HS-27A (cell line): Measurements from ENCODE around the gene NSDHL.
"Not testable (repeated sequence)": the region's sequence is repeated elsewhere in the genome, so short reads cannot be mapped to it uniquely, and the experiment has no call there.

ENCODE experiments used
- DNase-seq: peaks from one replicate; pipeline ENCODE4 v3.0.0-alpha.2; 2012; ENCODE audit warnings: low read depth, missing footprints

NSDHL gene

GRCh38 chrX:152893980-152894610 is 63.2 kb downstream of the NSDHL start:
- no peak for DNase-seq

DNA sequence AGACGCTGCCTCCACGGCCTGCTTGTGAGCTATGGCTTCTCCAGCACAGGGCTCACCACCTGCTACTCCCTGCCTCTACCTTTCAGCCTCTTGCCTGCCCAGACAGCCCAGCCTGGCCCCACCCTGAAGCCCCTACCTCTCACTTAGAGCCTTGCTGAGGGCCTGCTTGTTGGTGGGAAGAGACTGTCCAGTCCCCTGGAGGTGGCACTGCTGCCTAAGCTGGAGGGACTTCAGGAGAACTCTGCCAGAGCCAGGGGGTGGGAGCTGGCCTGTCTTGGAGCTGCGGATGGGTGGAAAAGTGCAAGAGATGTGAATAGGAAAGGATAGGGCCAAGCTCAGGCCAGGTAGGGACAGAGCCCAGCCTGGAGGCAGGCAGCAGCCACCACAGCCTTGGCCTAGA is 64.3 kb downstream of the NSDHL start:
- no peak for DNase-seq

DNA sequence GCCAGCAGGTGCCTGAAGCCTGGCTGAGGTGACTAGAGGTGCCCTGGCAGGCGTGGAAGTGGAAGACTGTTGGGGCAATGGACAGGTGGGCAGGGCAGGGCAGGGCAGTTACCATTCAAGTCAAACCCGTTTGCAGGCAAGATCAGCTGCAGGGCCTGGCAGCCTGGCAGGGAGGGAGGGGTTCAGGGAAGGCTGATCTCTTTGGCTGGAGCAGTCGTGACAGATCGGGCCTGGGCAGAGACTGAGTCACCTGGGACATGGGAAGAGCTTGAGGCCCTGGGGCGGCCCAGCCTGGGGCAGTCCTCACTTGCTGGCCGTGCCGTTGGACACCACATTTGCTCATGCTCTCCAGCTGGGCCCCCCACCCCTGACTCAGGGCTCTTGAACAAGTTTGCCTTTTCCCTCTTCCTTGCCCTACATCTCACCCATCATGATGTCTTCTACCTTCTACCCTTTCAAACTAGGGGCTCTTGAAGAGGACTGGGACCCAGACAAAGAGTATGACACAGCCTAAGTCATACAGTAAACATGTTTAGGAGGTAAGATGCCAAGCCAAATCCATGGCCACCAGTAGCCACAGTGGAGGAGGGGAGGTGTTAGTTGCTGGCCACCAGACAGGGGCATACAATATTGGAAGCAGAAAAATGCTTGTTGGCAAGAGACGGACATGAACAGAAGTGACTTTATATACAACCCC is 65.0 kb downstream of the NSDHL start:
- DNase-seq, result no peak

DNA sequence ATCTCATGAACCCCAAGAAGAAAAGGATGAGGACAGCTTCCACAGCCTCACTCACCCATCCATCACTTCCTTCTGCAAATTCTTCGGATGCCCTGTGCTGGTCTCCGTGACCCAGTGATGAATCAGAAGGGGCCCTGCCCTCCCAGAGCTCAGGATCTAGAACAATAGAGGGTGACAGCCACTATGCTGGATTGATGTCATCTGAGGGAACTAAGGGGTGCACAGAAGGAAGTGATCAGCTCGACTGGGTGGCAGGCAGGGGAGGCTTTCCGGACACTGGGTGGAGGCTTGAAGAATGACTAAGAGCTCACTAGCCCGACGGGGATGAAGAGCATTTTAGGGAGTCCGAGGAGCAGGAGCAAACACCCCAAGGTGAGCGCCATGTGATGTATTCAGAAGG is 65.6 kb downstream of the NSDHL start:
- no peak for DNase-seq

DNA sequence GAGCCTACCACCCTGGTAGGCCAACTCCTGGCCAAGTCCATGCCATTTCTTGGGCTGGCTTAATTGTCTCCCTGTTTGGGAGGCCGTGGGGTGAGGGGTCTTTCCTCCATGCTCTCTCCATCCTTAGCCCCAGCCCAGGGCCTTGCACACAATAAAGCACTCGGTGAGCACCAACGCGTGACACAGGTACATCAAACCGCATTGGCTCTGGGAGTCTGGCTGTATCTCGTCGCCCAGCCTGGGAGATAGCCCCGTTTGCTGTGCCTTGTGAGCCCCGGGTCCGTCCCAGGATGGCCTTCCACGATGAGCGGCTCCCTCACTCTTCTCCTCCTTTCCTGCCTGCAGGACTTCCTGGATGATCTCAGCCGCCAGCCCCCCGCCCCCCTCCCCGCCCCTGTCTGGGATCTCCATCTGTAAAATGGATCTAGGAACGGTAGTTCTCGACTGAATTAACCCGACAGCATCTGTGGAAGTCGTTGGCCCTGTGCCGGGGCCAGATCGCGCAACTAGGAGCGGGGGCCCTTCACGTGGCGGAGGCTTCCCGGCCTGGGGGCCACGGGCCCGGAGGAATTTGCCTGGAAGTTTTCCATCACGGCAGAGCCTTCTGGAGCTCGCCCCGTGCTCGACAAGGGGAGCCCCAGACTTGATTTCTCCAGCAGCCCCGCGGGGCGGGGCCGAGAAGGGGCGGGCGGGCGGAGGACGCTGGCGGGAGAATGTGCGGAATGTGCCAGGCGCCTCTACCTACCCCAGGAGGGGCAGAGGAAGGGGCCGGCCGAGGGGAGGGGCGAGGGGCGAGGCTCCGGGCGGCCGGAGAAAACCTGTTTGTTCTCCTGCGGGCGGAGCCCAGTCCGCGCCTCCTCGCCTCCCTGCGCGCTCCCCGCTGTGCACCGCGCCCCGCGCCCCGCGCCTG is 66.6 kb downstream of the NSDHL start, which contains the start of gene ZNF185:
TSS of gene ZNF185 (plus strand) at position 846 of the 910 bp plus-strand sequence. CDS start 16,423 bp downstream, outside the sequence.
- no peak for DNase-seq

DNA sequence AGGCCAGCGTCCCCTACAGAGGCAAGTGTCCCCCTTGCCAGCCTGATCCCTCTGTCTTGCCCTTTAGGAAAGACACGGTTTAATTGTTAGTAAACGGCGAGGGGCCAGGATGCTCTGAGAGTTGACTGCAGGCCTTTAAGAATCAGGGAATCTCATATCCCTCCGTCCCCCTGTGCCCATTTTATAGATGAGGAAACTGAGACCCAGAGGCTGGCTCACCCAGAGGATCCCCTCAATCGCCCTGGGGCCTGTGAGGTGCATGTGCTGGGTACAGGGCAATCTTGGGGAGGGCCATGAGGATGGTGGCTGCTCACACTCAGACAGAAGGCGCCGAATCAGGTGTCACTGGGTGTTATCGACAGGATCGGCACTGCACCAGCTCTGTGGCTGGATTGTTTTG is 67.6 kb downstream of the NSDHL start:
- no peak for DNase-seq

GRCh38 chrX:152899111-152899873 is 68.4 kb downstream of the NSDHL start:
- no peak for DNase-seq

GRCh38 chrX:152899874-152900719 is 69.2 kb downstream of the NSDHL start:
- DNase-seq, result no peak

DNA sequence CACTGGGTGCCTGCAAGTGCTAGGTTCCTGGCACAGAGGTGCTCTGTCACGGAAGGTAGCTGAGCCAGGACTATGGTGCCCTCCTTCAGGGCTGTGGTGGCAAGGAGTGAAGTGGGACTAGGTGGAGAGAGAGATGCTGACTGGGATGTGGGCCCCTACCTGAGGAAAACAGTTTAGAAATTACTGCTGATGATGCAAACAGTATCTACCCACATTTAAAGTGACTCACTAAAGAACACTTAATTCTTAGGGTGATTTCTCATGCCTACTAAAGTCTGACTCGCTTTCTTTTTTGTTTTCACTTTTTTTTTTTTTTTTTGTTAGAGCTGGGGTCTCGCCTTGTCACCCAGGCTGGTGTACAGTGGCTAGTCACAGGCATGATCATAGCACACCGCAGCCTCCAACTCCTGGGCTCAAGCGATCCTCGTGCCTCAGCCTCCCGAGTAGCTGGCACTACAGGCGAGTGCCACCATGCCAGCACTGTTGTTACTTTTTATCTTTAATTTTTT is 70.1 kb downstream of the NSDHL start:
- no peak for DNase-seq

DNA sequence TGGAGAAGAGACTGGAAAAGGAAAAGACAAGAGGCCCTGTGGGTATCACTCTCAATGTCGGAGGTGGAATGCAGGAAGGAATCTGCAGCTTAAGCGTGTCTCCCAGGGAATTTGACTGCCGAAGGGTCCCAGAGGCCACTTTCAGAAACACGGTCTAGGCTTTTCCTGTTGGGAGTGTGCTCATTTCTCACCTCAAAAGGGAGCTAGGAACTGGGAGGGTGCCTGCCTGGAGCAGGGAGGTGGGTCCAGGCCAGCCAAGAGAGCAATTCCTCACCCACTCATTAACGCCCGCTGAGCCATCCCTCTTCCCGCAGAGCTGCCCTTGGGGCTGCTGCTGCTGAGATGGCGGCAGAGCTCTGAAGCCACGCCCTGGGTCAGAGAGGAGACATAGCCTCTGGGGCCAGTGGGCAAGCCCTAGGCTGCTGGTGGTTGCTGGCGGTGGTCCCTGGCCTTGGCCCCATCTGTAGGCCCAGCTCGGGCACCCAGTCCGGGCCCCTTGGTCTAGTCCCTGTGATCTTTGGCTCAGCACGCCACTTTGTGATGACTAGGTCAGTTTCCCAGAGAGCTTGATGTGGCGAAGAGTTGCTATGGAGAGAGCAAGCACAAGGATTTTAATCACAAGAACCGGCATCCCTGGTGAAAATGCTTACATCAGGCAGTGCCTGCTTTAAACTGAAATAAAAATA is 71.1 kb downstream of the NSDHL start:
- DNase-seq, result no peak

DNA sequence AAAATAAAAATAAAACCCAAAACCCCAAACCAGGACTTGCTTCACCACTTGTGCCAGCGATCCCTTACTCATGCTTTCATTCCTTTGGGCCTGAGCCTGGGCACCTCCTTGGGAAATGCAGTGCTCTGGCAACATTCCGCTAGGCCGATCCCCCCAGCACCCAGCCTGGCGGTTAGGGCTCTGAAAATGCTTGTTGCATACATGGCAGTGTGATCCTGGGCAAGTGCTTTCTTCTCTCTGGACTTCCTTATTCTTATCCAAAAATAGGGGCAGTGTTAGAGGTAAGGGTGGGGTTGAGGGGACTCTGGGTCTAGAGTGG is 71.6 kb downstream of the NSDHL start:
- DNase-seq, result no peak

DNA sequence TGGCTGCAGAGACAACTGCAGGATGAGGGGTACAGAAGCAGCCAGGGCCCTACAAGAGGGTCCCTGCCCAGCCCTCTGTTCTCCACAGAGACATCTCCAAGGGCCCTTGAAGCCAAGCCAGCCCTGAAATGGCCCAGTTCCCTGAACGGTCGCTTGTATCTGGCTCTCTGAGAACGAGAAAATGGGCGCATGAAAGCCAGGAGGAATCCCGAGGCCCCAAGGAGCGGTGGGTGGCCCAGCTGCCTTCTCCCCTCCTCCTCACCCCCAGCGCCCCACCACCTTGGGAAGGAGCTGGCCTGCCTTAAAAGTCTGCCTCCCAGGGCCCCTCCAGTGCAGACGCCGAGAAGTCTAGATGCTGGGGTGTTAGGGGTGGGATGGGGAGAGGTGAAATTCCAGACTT is 72.7 kb downstream of the NSDHL start:
- no peak for DNase-seq

- no peak for DNase-seq
Observed at GRCh38 chrX:152904151-152905080, 73.6 kb downstream of the NSDHL start.

- no peak for DNase-seq
Observed at GRCh38 chrX:152905081-152905420, 74.2 kb downstream of the NSDHL start.

- no peak for DNase-seq
Observed at GRCh38 chrX:152907084-152907651, 76.3 kb downstream of the NSDHL start.

GRCh38 chrX:152908486-152908885 is 77.6 kb downstream of the NSDHL start:
- no peak for DNase-seq

GRCh38 chrX:152910018-152910417 is 79.2 kb downstream of the NSDHL start:
- DNase-seq, result not testable (repeated sequence)

GRCh38 chrX:152912106-152912505 is 81.2 kb downstream of the NSDHL start:
- DNase-seq, result no peak

- DNase-seq, result no peak
Observed at GRCh38 chrX:152912641-152913040, 81.8 kb downstream of the NSDHL start.
